GM23338 (cell line): Measurements from ENCODE around the gene COMMD8. TPM values are rescaled to one million over a fixed set of nuclear protein-coding genes. Genes with fewer than 3 reads are reported as not detected.

Experiments used
- ATAC-seq: fragments of 200-7000 bp; cut with Tn5 transposase; 3 replicates; pipeline ENCODE4 v1.9.1; 2020
- DNase-seq: peaks from one replicate; pipeline ENCODE4 v3.0.0-alpha.2; 2015; ENCODE audit warnings: low spot score
- H2AFZ ChIP-seq: fragments of 200-600 bp; sonication (generic); 2 replicates; pipeline ENCODE4 v1.8.0; 2016; ENCODE audit warnings: antibody characterized with exemption, mild to moderate bottlenecking, moderate library complexity
- H3F3A ChIP-seq: fragments of 200-600 bp; sonication (generic); replicated peaks from 2 replicates; pipeline ENCODE4 v1.8.0; 2017; ENCODE audit warnings: antibody characterized with exemption, mixed run types, low read depth
- H3K27ac ChIP-seq: fragments of 200-600 bp; sonication (generic); 2 replicates; pipeline ENCODE4 v1.6.1; 2016; ENCODE audit warnings: low read depth
- H3K27me3 ChIP-seq: fragments of 200-600 bp; sonication (generic); 2 replicates; pipeline ENCODE4 v1.8.0; 2016; ENCODE audit warnings: mild to moderate bottlenecking, mixed run types, moderate library complexity; ENCODE audit not compliant: insufficient read depth
- H3K36me3 ChIP-seq: fragments of 200-600 bp; sonication (generic); 2 replicates; pipeline ENCODE4 v1.8.0; 2016; ENCODE audit warnings: mild to moderate bottlenecking; ENCODE audit not compliant: insufficient read depth
- H3K4me1 ChIP-seq: fragments of 200-600 bp; sonication (generic); 2 replicates; pipeline ENCODE4 v1.8.0; 2016; ENCODE audit warnings: mild to moderate bottlenecking, moderate library complexity; ENCODE audit not compliant: insufficient read depth
- H3K4me2 ChIP-seq: fragments of 200-600 bp; sonication (generic); 2 replicates; pipeline ENCODE4 v1.7.1; 2017; ENCODE audit warnings: mixed run types
- H3K4me3 ChIP-seq: fragments of 200-600 bp; sonication (generic); 2 replicates; pipeline ENCODE4 v1.6.1; 2016; ENCODE audit warnings: mixed run types
- H3K79me2 ChIP-seq: fragments of 200-600 bp; sonication (generic); replicated peaks from 2 replicates; pipeline ENCODE4 v1.8.0; 2017; ENCODE audit warnings: mild to moderate bottlenecking; ENCODE audit not compliant: insufficient read depth
- H3K9me2 ChIP-seq: fragments of 200-600 bp; sonication (generic); 2 replicates; pipeline ENCODE4 v1.8.0; 2017; ENCODE audit not compliant: insufficient read depth
- H4K20me1 ChIP-seq: fragments of 200-600 bp; sonication (generic); replicated peaks from 2 replicates; pipeline ENCODE4 v1.8.0; 2017; ENCODE audit warnings: mild to moderate bottlenecking; ENCODE audit not compliant: insufficient read depth
- H3K27ac Mint-ChIP-seq: 2 replicates; pipeline ENCODE4 v1.8.0; 2020; ENCODE audit warnings: inconsistent platforms, mild to moderate bottlenecking, moderate library complexity, mixed read lengths
- H3K27me3 Mint-ChIP-seq: 3 replicates; pipeline ENCODE4 v1.8.0; 2022; ENCODE audit warnings: low read depth, mild to moderate bottlenecking, moderate library complexity, mixed read lengths, inconsistent platforms; ENCODE audit not compliant: insufficient read depth, poor library complexity
- H3K36me3 Mint-ChIP-seq: 3 replicates; pipeline ENCODE4 v1.8.0; 2021; ENCODE audit warnings: low read depth, mild to moderate bottlenecking, inconsistent platforms, moderate library complexity, mixed read lengths
- H3K4me1 Mint-ChIP-seq: 3 replicates; pipeline ENCODE4 v1.8.0; 2020; ENCODE audit warnings: mild to moderate bottlenecking, inconsistent platforms, mixed read lengths
- H3K4me3 Mint-ChIP-seq: 3 replicates; pipeline ENCODE4 v1.8.0; 2021; ENCODE audit warnings: moderate library complexity, mild to moderate bottlenecking, inconsistent platforms, mixed read lengths
- H3K9me3 Mint-ChIP-seq: 3 replicates; pipeline ENCODE4 v1.8.0; 2020; ENCODE audit warnings: moderate library complexity, mild to moderate bottlenecking, inconsistent platforms, mixed read lengths
- CREB1 ChIP-seq: fragments of 250-450 bp; sonication (Bioruptor Pico); IDR thresholded peaks from 2 replicates; pipeline ENCODE4 v1.5.0; 2020; ENCODE audit warnings: low read depth, mild to moderate bottlenecking, moderate library complexity
- CTCF ChIP-seq, 2 experiments: fragments of 200-600 bp in 1 of 2; sonication (generic) in 1 of 2; conservative IDR thresholded peaks; 2 replicates each; pipeline versions ENCODE4 v1.5.1 to v1.6.1; 2016 to 2017; ENCODE audit warnings: antibody characterized with exemption in 2 of 2, low read depth in 2 of 2, mild to moderate bottlenecking in 2 of 2, moderate library complexity in 1 of 2
- ETS1 ChIP-seq: IDR thresholded peaks from 2 replicates; pipeline ENCODE4 v1.6.1; 2016; ENCODE audit warnings: antibody characterized with exemption
- EZH2 ChIP-seq: fragments of 200-600 bp; sonication (generic); IDR thresholded peaks from one replicate; pipeline ENCODE4 v1.8.0; 2017; ENCODE audit warnings: antibody characterized with exemption, mild to moderate bottlenecking, low read depth; ENCODE audit not compliant: unreplicated experiment
- EZH2phosphoT487 ChIP-seq: fragments of 200-600 bp; sonication (generic); IDR thresholded peaks from one replicate; pipeline ENCODE4 v1.8.1; 2018; ENCODE audit warnings: antibody characterized with exemption; ENCODE audit not compliant: unreplicated experiment
- JUNB ChIP-seq: IDR thresholded peaks from one replicate; pipeline ENCODE4 v1.6.1; 2016; ENCODE audit warnings: antibody characterized with exemption; ENCODE audit not compliant: unreplicated experiment
- NANOG ChIP-seq: IDR thresholded peaks from 2 replicates; pipeline ENCODE4 v1.6.1; 2016; ENCODE audit warnings: antibody characterized with exemption, borderline replicate concordance
- POLR2AphosphoS5 ChIP-seq: IDR thresholded peaks from 2 replicates; pipeline ENCODE4 v1.6.1; 2016; ENCODE audit warnings: antibody characterized with exemption, low read depth
- REST ChIP-seq: IDR thresholded peaks from one replicate; pipeline ENCODE4 v1.6.1; 2018; ENCODE audit warnings: antibody characterized with exemption; ENCODE audit not compliant: unreplicated experiment
- STAT1 ChIP-seq: IDR thresholded peaks from one replicate; pipeline ENCODE4 v1.6.1; 2016; ENCODE audit warnings: antibody characterized with exemption; ENCODE audit not compliant: unreplicated experiment
- ZNF114 ChIP-seq: fragments of 250-450 bp; sonication (Bioruptor Pico); IDR thresholded peaks from 2 replicates; pipeline ENCODE4 v1.5.0; 2020; ENCODE audit warnings: mild to moderate bottlenecking, moderate library complexity
- ZNF331 ChIP-seq: fragments of 250-450 bp; sonication (Bioruptor Pico); IDR thresholded peaks from 2 replicates; pipeline ENCODE4 v1.5.0; 2020; ENCODE audit warnings: low read depth, mild to moderate bottlenecking, moderate library complexity
- ZNF462 ChIP-seq: fragments of 250-450 bp; sonication (Bioruptor Pico); IDR thresholded peaks from 2 replicates; pipeline ENCODE4 v1.5.0; 2020; ENCODE audit warnings: mild to moderate bottlenecking, moderate library complexity
- polyA plus RNA-seq: library from polyadenylated mRNA; unstranded; fragments of >200 nt; fragmentation: Nextera tagmentation; extraction: Ambion mirVana; gene quantifications from 2 replicates; pipeline ENCODE4 v1.2.1, GENCODE V29; 2016
- total RNA-seq: library from RNA; depleted of rRNA; stranded (reverse); fragments of >200 nt; shearing (Covaris generic); gene quantifications from 2 replicates; pipeline ENCODE4 v1.2.3, GENCODE V29; 2014

COMMD8 gene
- total and polyA plus RNA-seq, 2 experiments from 2014 or later: 8.4 to 20.6 TPM

- no peaks in the 10 kb centered on the region for H3K36me3 ChIP-seq
- H3K27ac ChIP-seq: no peak overlapping the region
- no peaks in the 10 kb centered on the region for H3K9me3 Mint-ChIP-seq
- no peak overlapping the region for H3K4me3 ChIP-seq
- H3K9me2 ChIP-seq: no peaks in the 10 kb centered on the region
- H3K36me3 Mint-ChIP-seq: no peaks in the 10 kb centered on the region
- H3F3A ChIP-seq: no peaks in the 10 kb centered on the region
- no peak overlapping the region for H3K4me2 ChIP-seq
- no peaks in the 10 kb centered on the region for H3K27me3 ChIP-seq
- TF ChIP-seq NANOG (no peak), ZNF114 (CRISPR knock-in tag) (no peak), STAT1 (no peak), EZH2phosphoT487 (no peak), CTCF (conservative IDR thresholded peaks at IDR 0.05; ENCODE audit: low read depth in 2 of 2) (no peak), ZNF462 (CRISPR knock-in tag) (no peak), POLR2AphosphoS5 (no peak), EZH2 (no peak), REST (no peak), JUNB (no peak), CREB1 (CRISPR knock-in tag) (no peak), ETS1 (no peak), ZNF331 (CRISPR knock-in tag) (no peak)
- H3K27me3 Mint-ChIP-seq: no peaks in the 10 kb centered on the region
- no peaks in the 10 kb centered on the region for H4K20me1 ChIP-seq
- H3K4me1 ChIP-seq: no peaks in the 10 kb centered on the region
- H3K27ac Mint-ChIP-seq: no peak overlapping the region
- no peak for ATAC-seq
- DNase-seq: no peak
- H3K4me3 Mint-ChIP-seq: no peak overlapping the region
- H3K4me1 Mint-ChIP-seq: peaks cover 7% of the 10 kb centered on the region; the same call in 1 of the 3 replicates
- no peaks in the 10 kb centered on the region for H3K79me2 ChIP-seq
- H2AFZ ChIP-seq: no peak overlapping the region
These were observed 30.0 kb upstream of the COMMD8 start for GRCh38 chr4:47493238-47494123.
